Stimulated activated CD8-positive, alpha-beta memory T cell treated with anti-CD3 and anti-CD28 coated beads, Interleukin-15, amount 100 ng/mL, for 4 hours (primary cell): Measurements from ENCODE around the gene QKI.

ENCODE experiments used
- DNase-seq, 2 donors: peaks; one replicate each; pipeline ENCODE4 v3.0.0-alpha.2; 2020; ENCODE audit warnings: low read depth in 2 of 2

Gene QKI

DNA sequence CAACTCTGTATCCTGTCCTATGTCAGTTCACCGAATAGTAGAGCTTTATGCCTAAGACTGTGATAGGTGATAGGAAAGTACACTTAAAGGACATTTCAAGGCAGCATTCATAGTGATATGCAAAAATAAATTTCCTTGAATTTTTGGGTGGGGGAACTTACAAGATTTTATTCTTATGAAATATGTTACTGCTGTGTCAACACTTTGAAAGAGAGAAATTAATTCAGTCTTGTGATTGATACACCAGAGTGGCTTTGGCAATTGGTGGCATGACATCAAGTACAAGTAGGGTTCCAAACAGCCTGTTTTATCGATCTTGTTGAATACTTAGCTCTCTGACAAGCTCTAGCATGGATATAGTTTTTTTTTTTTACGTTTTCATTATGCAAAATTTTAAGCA is 72.3 kb downstream of the QKI start:
- DNase-seq = no peak

GRCh38 chr6:163487606-163488005 is 73.1 kb downstream of the QKI start:
- DNase-seq = no peak

DNA sequence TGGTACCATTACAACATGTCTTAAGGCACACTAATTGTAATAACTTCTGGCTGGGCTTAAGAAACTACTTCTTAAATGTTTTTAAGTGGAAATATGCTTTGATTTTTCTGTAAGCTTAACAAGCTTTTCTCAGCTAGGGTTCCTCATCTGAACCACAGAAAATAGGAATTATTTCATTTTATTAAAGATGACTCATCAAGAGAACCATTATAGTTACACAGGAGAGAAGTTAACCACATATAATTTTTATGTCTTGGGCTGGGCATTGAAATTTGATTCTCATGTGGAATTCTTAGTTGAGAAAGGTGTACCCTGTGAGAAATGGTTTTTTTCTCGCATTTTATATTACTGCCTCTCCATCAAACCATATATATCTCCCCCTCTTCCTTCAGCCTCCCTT is 75.1 kb downstream of the QKI start:
- no peak for DNase-seq

DNA sequence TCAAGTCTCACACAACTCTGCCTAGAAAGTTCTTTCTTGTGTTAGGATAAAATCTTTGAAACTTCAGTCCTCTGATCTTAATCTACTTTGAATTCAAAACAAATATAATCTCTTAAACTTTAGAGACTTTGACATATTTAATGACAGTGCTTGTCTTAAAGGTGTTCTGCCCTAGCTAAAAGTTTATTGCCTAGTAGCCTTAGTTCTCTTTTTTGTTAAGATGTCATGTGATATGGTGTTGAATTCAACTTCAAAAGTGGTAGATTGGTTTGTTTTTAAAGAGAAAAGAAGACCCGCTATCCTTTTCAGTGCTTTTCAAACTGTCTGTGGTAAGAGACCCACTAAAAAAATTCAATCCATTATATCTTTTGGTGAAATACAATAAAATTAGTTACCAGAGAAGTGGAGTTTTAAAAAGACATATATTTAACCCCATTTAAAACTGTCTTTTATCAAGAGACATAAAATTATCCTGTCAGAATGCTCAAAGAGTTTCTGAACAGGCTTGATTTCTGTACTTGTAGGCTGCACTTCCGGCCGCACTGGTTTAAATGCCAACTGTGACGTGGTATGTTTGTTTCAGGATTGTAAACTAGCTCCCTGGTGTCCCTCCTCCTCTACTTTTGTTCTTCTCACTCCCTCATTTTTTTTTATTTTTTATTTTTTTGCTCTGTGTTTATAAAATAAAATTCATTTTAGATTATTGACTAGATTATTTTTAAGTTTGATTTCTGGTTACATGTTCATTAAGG is 76.5 kb downstream of the QKI start:
- no peak for DNase-seq

- no peak for DNase-seq
Observed at GRCh38 chr6:163491737-163492300, 77.3 kb downstream of the QKI start.

DNA sequence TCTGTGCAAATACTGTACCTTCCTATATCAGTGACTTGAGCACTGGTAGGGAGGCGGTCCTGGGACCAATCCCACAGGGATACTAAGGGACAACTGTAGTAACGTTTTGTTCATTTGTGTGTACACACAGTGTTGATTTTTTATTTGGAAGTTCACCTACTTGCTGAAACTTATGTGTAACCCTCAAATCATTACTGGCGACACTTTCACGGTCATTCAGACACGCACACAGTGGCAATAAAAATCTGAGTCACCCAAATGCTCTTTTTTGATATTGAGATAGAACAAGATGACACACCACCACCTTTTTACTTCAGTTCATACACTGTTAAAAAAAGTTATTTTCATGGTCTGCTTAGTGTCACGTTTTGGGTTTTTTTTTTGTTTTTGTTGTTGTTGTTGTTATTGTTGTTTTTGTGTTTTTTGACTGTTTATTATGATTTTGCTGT is 79.8 kb downstream of the QKI start:
- DNase-seq = no peak

DNA sequence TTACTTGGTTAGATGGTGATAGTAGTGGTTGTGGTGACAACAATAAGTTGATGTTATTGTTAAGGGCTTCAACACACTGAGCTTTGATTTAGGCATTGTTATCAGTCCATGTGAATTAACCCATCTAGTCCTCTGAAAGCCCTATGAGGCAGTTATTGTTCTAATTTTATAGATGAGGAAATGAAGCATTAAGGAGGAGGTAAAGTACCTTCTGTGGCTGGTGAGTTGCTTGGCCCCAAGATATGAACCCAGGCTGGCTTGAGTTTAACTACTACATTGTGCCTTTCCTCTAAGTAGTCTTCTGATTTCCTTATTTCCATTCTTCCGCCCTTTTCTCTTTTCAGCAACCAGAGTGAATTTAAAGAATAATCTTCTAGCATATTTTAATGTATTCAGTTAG is 81.7 kb downstream of the QKI start:
- DNase-seq = no peak

- no peak for DNase-seq
Observed at GRCh38 chr6:163500105-163500504, 85.6 kb downstream of the QKI start.

DNA sequence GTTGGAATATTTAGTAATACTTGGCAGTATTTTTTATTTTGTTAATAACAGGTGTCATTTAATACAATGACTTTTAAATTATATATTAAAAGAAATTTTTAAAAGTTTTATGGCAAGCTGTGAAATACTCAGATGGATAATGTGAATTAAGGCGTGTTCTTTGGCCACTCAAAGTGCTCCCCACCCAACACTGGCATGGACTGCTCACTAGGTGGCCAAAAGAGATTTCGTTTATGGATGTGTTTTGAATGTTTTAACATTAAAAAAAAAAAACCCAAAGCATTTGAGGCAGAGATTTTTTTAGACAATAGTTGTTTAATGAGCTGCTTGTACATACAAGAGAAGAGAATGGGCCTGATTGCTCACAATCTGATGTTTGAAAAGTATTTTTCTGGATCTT is 86.5 kb downstream of the QKI start:
- DNase-seq = no peak

- DNase-seq = no peak
Observed at GRCh38 chr6:163501439-163501838, 86.9 kb downstream of the QKI start.

DNA sequence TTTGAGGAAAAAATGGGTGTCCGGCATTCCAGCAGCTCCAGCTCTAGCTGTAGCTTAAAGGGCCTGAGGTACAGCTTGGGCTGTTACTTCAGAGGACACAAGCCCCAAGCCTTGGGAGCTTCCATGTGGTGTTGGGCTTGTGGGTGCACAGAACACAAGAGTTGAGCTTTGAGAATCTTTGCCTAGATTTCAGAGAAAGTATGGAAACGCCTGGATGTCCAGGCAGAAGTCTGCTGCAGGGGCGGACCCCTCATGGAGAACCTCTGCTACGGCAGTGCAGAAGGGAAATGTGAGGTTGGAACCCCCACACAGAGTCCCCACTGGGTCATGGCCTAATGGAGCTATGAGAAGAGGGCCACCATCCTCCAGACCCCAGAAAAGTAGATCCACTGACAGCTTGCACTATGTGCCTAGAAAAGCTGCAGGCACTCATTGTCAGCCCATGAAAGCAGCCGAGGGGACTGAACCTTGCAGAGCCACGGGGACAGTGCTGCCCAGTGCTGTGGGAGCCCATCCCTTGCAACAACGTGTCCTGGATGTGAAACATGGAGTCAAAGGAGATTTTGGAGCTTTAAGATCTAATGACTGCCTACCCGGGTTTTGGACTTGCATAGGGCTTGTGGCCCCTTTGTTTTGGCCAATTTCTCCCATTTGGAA is 90.6 kb downstream of the QKI start:
- DNase-seq = no peak

DNA sequence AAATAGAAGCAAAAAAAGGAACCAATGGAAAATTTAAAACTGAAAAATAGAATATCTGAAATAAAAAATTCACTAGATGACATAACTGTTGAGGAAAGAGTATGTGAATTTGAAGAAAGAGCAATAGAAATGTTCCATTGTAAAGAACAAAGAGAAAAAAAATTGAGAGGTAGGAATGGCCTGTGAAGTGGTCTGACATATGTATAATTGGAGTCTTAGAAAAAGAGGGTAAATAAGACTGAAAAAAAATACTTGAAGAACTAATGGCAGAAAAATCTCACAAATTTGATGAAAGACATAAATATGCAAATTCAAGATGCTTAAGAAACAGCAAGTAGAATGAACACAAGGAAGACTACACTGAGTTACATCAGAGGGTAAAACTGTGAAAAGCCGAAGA is 93.4 kb downstream of the QKI start:
- DNase-seq = no peak

DNA sequence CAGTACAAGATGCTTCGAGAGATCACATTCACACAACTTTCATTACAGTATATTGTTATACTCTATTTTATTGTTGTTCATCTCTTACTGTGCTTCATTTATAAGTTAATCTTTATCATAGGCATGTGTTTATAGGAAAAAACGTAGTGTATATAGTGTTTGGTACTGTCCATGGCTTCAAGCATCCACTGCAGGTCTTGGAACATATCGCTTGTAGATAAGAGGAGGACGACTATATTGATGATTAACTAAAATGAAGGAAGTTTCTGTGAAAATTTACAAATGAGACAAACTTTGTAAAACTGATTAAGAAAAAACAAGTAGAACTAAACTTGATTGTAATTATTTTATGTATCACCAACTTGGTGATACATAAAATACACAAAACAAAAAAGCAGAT is 98.5 kb downstream of the QKI start:
- no peak for DNase-seq

DNA sequence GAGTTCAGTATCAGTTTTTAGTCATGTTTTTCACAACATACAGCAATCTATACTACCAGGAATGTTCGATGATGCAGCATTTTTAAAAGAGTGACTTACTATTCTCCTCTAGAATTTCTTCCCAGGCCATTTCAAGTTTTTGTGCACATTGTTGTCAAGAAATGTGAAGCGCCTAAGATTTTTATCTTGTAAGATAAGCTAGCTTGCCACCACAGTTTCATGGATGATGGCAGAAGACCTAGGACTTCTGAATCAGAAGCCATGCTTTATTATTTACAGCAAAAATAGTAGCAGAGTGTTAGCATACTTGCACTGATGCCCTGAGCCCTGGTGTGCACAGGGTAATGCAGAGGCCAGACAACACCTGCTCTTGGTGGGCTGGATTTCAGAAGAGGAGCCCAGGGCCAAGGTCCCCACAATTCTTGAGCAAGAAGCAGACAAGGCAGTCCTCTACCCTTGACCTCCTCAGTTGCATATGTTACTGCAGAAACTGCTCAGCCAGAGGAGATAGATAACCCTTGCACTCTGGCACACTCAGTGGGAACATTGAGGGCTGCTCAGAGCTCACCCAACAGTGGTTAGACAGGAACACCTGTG is 99.2 kb downstream of the QKI start:
- DNase-seq = no peak

DNA sequence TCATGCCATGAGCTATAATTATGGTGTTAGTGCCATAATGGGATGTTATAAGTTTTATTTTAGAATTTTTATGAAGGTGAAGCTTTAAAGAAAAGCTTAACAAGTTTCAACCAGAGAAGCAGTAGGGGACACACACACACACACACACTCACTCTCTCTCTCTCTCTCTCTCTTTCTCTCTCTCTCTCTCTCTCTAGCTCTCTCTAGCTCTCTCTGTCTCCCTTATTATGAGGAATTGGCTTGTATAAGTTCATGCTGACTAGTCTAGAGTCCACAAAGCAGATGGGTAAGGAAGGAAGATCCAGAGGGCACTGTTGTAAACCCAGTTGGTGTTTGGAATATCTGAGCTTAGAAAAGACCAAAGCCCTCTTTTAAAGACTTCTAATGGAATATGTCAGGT is 102.4 kb downstream of the QKI start:
- DNase-seq = no peak

DNA sequence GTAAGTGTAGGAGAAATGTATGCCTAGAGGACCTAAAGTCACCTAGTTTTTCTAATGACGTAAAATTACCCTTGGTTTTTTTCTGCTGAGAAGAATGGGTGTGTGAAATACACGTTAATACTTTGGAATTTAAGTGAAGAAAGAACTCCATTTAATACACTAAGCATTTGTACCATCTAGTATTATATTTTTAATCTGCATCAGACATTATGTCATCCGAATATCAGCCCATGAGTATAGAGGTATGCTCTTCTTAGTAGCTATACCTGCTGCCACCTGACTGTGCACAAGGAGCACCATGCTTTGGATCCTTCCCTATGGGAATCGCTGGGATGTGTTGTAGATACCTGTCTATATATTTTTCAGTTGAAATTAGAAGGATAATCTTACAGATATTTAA is 106.4 kb downstream of the QKI start:
- DNase-seq = no peak

- no peak for DNase-seq
Observed at GRCh38 chr6:163522033-163522432, 107.5 kb downstream of the QKI start.

DNA sequence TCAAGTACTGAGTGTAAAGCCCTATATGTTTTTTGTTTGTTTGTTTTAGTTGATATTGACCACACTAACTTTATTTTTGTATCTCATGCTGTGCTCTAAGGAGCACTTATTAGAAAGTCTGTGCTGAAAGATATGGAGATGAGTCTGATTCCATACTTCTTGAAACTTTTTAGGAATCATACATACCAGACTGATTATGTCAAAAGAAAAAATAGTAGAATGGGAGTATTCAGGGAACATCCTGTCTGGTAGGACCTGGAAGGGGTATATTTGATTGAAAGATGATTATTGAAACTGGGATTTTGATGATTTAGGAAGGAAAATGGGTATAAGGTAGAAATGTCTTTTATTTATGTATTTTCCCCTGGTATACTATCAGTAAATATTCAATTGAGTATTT is 111.4 kb downstream of the QKI start:
- DNase-seq = no peak

DNA sequence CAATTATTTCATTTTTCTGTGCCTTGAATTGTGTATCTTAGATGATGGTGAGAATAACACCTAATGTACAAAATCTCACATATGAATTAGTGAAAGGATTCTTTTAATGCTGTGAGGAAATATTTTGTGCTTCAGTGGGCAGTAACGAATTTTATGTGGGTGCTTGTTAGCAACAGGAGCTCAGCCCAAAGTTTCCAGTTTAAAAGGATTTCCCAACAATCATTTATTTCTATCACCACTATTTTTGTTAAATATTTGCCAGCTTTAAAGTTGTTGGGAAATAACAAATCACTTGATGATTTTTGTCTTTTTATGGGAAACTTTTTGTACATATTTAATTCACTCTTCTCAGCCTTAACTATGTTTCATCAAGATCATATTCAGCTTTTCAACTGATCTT is 111.8 kb downstream of the QKI start:
- DNase-seq = no peak

- no peak for DNase-seq
Observed at GRCh38 chr6:163527291-163527690, 112.8 kb downstream of the QKI start.

DNA sequence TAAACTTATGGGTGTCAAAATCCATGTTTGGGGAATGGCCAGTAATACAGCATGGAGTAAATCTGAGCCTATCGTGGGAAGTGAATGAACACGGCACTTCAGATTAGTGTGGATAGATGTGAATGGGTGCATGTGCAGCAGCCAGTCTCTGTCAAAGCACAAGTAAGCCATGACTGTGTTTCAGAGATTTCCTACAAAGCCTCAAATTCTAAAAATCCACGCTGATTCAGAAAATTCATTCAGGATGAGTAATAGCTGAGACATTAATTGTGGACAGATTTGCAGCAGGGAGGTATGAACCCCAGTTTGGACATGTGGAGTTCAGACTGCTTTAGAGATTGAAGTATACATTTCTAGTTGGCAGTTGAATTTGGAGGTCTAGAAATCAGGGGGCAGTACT is 115.1 kb downstream of the QKI start:
- no peak for DNase-seq

GRCh38 chr6:163530406-163530805 is 115.9 kb downstream of the QKI start:
- DNase-seq = no peak

DNA sequence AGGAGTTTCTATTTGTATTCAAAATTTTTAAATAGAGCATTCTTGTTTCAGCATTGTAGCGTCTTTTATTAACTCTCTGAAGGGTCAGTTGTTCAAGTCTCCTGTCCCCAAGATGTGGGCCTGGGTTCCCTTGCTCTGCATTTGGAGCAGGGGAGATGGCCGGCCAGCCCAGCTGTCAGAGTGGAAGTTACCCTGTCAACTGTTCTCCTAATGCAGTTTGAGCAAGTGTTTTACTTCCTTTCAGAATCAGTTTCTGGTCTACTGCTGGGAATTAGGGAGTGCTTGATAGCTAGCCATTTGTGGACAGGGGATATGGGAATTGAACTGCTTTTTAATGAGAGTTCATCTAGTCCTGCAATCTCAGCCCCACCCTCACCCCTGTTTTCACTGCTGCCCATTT is 116.6 kb downstream of the QKI start:
- no peak for DNase-seq
